HepG2 (cell line): ENCODE measurements around the gene TNRC18. TPM values are rescaled to one million over a fixed set of nuclear protein-coding genes. Genes with fewer than 3 reads are reported as not detected.

Experiments
- ELF1 ChIP-seq: sonication (generic); formaldehyde crosslinking; IDR thresholded peaks from 2 replicates; pipeline ENCODE4 v1.4.0; 2020; ENCODE audit warnings: missing genetic modification reagents
- ERF ChIP-seq: IDR thresholded peaks from 2 replicates; pipeline ENCODE4 v1.6.1; 2018; ENCODE audit warnings: missing biosample characterization, missing genetic modification reagents
- GABPB1 ChIP-seq: IDR thresholded peaks from 2 replicates; pipeline ENCODE4 v1.6.1; 2016; ENCODE audit warnings: mild to moderate bottlenecking, missing genetic modification reagents, moderate library complexity, missing compliant biosample characterization
- HNRNPL ChIP-seq: fragments of 200-400 bp; formaldehyde crosslinking; IDR thresholded peaks from 2 replicates; pipeline ENCODE4 v1.6.1; 2017; ENCODE audit warnings: mild to moderate bottlenecking, low read depth, low read length
- HOXA5 ChIP-seq: sonication (generic); formaldehyde crosslinking; IDR thresholded peaks from 2 replicates; pipeline ENCODE4 v1.4.0; 2020; ENCODE audit warnings: missing genetic modification reagents
- KDM2A ChIP-seq: sonication (generic); formaldehyde crosslinking; IDR thresholded peaks from 2 replicates; pipeline ENCODE4 v1.4.0; 2020; ENCODE audit warnings: low read depth, missing genetic modification reagents, borderline replicate concordance
- MAZ ChIP-seq, 2 experiments: sonication (generic) in 1 of 2; formaldehyde crosslinking in 1 of 2; IDR thresholded peaks; 2 replicates each; pipeline versions ENCODE4 v1.5.0 to v1.6.1; 2012 to 2020; ENCODE audit warnings: low read depth in 2 of 2, mild to moderate bottlenecking in 2 of 2, borderline replicate concordance in 1 of 2, improper control_type of control experiment in 1 of 2, low read length in 1 of 2, missing genetic modification reagents in 1 of 2, moderate library complexity in 1 of 2
- NONO ChIP-seq, 2 experiments: fragments of 450-650 bp in 1 of 2; sonication (generic) in 1 of 2; formaldehyde crosslinking in 1 of 2; IDR thresholded peaks in 1 of 2; conservative IDR thresholded peaks in 1 of 2; 2 replicates each; pipeline versions ENCODE4 v1.6.1 to v1.8.0; 2017 to 2022; ENCODE audit warnings: mild to moderate bottlenecking in 1 of 2, missing genetic modification reagents in 1 of 2, moderate library complexity in 1 of 2
- PCBP1 ChIP-seq: fragments of 200-400 bp; formaldehyde crosslinking; IDR thresholded peaks from 2 replicates; pipeline ENCODE4 v1.6.1; 2017; ENCODE audit warnings: mild to moderate bottlenecking, low read depth, low read length, borderline replicate concordance
- RFX1 ChIP-seq: fragments of 450-650 bp; IDR thresholded peaks from 2 replicates; pipeline ENCODE4 v1.6.1; 2017
- RFX3 ChIP-seq: IDR thresholded peaks from 2 replicates; pipeline ENCODE4 v1.6.1; 2016; ENCODE audit warnings: missing biosample characterization, missing genetic modification reagents
- SRF ChIP-seq: IDR thresholded peaks from 2 replicates; pipeline ENCODE4 v1.6.1; 2011; ENCODE audit warnings: mild to moderate bottlenecking, low read depth, low read length, moderate library complexity
- SRSF1 ChIP-seq: fragments of 200-400 bp; formaldehyde crosslinking; optimal IDR thresholded peaks from 2 replicates; pipeline ENCODE3; 2017; ENCODE audit warnings: mild to moderate bottlenecking, low read depth, low read length, moderate library complexity
- ZBTB7B ChIP-seq: sonication (generic); formaldehyde crosslinking; IDR thresholded peaks from 2 replicates; pipeline ENCODE4 v1.4.0; 2020; ENCODE audit warnings: missing genetic modification reagents
- ZFX ChIP-seq: sonication (generic); formaldehyde crosslinking; IDR thresholded peaks from 2 replicates; pipeline ENCODE4 v1.4.0; 2020; ENCODE audit warnings: mild to moderate bottlenecking, low read depth, missing genetic modification reagents, moderate library complexity
- ZMYM3 ChIP-seq: sonication (generic); formaldehyde crosslinking; IDR thresholded peaks from 2 replicates; pipeline ENCODE4 v1.5.1; 2020; ENCODE audit warnings: mild to moderate bottlenecking, missing genetic modification reagents
- ZNF7 ChIP-seq: IDR thresholded peaks from 2 replicates; pipeline ENCODE4 v1.6.1; 2016; ENCODE audit warnings: missing biosample characterization, missing genetic modification reagents
- polyA plus RNA-seq, 8 experiments: library from polyadenylated mRNA; depleted of rRNA in 3 of 8; stranded (reverse) in 7 of 8; unstranded in 1 of 8; fragments of >200 nt; fragmentation: Illumina TruSeq in 4 of 8; extraction: Trizol in 4 of 8; gene quantifications; 2 replicates each; pipeline versions ENCODE4 v1.2.1 to v1.2.3, GENCODE V29; 2011 to 2016; ENCODE audit warnings: low read depth in 4 of 8, missing spikeins in 1 of 8, mixed read lengths in 1 of 8; ENCODE audit not compliant: insufficient read depth in 1 of 8
- total RNA-seq, 5 experiments: library from RNA; depleted of rRNA; stranded (reverse); fragments of >200 nt; fragmentation: Illumina TruSeq; extraction: Trizol; gene quantifications; 2 replicates each; pipeline ENCODE4 v1.2.3, GENCODE V29; 2016; ENCODE audit warnings: low read depth in 1 of 5
- TF ChIP-seq, protein P1 (sequence below): sonication (generic); formaldehyde crosslinking; IDR thresholded peaks from 2 replicates; pipeline ENCODE4 v1.9.0; 2022; ENCODE audit warnings: missing genetic modification reagents, mild to moderate bottlenecking, borderline replicate concordance
- TF ChIP-seq, protein P2 (sequence below): fragments of 450-650 bp; IDR thresholded peaks from 2 replicates; pipeline ENCODE4 v1.6.1; 2017; ENCODE audit warnings: mild to moderate bottlenecking
- TF ChIP-seq, protein P3 (sequence below): sonication (generic); formaldehyde crosslinking; IDR thresholded peaks from 2 replicates; pipeline ENCODE4 v1.4.0; 2020; ENCODE audit warnings: missing genetic modification reagents
- TF ChIP-seq, protein P4 (sequence below): IDR thresholded peaks from 2 replicates; pipeline ENCODE4 v1.6.1; 2018; ENCODE audit warnings: missing genetic modification reagents, mild to moderate bottlenecking, missing compliant biosample characterization

Gene TNRC18
- total and polyA plus RNA-seq, 2 of the 13 experiments (the other 11 are each of a cell fraction or from before 2014, with no cell fraction given): 11.7 to 17.4 TPM

DNA sequence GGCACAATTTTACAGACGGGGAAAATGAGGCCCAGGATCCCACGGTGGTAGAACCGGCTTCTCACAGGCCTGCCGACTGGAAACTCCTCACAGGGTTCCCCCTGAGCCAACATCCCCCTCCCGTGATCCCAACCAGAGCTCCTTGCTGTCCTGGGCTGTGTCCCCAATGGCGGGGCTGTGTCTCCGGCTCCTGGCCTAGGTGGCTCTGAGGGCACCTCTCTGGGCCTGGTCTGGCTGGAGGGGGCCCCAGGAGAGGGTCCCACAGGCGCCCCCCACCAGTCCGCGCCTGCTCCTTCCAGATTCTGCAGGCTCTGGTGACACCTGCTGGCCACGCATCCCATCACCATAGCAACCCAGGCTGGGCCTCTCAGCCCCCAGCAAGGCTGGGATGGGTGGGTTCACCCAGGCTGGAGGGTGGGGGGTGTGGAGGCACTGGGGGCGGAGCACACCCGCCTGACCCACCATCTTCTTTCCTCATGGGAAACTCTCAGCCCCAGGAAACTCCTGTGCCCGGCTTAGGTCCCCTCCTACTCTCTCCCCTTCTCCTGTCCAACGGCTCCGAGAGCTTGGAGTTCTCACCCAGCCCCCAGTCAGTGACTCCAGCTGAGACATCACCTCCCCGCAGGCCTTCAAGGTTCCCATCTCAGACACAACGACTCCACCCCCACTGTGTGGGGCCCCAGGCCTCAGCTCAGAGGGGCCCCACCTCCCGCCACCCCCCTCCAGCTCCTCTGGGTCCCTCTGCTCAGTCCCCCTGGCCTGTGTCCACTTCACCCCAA lies 27.1 kb upstream of the TNRC18 start (continued):
- TF ChIP-seq, protein P1, sequence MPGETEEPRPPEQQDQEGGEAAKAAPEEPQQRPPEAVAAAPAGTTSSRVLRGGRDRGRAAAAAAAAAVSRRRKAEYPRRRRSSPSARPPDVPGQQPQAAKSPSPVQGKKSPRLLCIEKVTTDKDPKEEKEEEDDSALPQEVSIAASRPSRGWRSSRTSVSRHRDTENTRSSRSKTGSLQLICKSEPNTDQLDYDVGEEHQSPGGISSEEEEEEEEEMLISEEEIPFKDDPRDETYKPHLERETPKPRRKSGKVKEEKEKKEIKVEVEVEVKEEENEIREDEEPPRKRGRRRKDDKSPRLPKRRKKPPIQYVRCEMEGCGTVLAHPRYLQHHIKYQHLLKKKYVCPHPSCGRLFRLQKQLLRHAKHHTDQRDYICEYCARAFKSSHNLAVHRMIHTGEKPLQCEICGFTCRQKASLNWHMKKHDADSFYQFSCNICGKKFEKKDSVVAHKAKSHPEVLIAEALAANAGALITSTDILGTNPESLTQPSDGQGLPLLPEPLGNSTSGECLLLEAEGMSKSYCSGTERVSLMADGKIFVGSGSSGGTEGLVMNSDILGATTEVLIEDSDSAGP: peak; percentile 50; the same call in 1 of the 2 replicates
- TF ChIP-seq ZMYM3 (CRISPR knock-in tag): no peak
- TF ChIP-seq KDM2A (CRISPR knock-in tag): peak; percentile 58
- TF ChIP-seq ZBTB7B (CRISPR knock-in tag): peak; percentile 89
- 0 out of 2 replicates have a peak, but pooled peaks have one; percentile 1 for TF ChIP-seq PCBP1
- TF ChIP-seq, protein P2, sequence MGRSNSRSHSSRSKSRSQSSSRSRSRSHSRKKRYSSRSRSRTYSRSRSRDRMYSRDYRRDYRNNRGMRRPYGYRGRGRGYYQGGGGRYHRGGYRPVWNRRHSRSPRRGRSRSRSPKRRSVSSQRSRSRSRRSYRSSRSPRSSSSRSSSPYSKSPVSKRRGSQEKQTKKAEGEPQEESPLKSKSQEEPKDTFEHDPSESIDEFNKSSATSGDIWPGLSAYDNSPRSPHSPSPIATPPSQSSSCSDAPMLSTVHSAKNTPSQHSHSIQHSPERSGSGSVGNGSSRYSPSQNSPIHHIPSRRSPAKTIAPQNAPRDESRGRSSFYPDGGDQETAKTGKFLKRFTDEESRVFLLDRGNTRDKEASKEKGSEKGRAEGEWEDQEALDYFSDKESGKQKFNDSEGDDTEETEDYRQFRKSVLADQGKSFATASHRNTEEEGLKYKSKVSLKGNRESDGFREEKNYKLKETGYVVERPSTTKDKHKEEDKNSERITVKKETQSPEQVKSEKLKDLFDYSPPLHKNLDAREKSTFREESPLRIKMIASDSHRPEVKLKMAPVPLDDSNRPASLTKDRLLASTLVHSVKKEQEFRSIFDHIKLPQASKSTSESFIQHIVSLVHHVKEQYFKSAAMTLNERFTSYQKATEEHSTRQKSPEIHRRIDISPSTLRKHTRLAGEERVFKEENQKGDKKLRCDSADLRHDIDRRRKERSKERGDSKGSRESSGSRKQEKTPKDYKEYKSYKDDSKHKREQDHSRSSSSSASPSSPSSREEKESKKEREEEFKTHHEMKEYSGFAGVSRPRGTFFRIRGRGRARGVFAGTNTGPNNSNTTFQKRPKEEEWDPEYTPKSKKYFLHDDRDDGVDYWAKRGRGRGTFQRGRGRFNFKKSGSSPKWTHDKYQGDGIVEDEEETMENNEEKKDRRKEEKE: no peak
- TF ChIP-seq HNRNPL: 0 out of 2 replicates have a peak, but pooled peaks have one; percentile 45
- TF ChIP-seq ZFX (CRISPR knock-in tag): peak; percentile 27; the same call in 1 of the 2 replicates
- 0 out of 2 replicates have a peak, but pooled peaks have one; percentile 37 for TF ChIP-seq ERF (CRISPR knock-in tag)
- 0 out of 2 replicates have a peak, but pooled peaks have one; percentile 11 for TF ChIP-seq SRF
- TF ChIP-seq ELF1 (CRISPR knock-in tag): no peak
- no peak for TF ChIP-seq NONO (IDR thresholded peaks at IDR 0.05)
- TF ChIP-seq NONO (CRISPR knock-in tag; conservative IDR thresholded peaks at IDR 0.05): 0 out of 2 replicates have a peak, but pooled peaks have one; percentile 19
- TF ChIP-seq RFX1: peak; percentile 77
- TF ChIP-seq, protein P3, sequence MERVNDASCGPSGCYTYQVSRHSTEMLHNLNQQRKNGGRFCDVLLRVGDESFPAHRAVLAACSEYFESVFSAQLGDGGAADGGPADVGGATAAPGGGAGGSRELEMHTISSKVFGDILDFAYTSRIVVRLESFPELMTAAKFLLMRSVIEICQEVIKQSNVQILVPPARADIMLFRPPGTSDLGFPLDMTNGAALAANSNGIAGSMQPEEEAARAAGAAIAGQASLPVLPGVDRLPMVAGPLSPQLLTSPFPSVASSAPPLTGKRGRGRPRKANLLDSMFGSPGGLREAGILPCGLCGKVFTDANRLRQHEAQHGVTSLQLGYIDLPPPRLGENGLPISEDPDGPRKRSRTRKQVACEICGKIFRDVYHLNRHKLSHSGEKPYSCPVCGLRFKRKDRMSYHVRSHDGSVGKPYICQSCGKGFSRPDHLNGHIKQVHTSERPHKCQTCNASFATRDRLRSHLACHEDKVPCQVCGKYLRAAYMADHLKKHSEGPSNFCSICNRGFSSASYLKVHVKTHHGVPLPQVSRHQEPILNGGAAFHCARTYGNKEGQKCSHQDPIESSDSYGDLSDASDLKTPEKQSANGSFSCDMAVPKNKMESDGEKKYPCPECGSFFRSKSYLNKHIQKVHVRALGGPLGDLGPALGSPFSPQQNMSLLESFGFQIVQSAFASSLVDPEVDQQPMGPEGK (CRISPR knock-in tag): peak; percentile 98
- TF ChIP-seq RFX3 (CRISPR knock-in tag): peak; percentile 87
- TF ChIP-seq, protein P4, sequence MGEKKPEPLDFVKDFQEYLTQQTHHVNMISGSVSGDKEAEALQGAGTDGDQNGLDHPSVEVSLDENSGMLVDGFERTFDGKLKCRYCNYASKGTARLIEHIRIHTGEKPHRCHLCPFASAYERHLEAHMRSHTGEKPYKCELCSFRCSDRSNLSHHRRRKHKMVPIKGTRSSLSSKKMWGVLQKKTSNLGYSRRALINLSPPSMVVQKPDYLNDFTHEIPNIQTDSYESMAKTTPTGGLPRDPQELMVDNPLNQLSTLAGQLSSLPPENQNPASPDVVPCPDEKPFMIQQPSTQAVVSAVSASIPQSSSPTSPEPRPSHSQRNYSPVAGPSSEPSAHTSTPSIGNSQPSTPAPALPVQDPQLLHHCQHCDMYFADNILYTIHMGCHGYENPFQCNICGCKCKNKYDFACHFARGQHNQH (CRISPR knock-in tag): no peak
- TF ChIP-seq ZNF7 (CRISPR knock-in tag): no peak
- peak; percentile 37; the same call in 1 of the 2 replicates for TF ChIP-seq GABPB1 (CRISPR knock-in tag)
- TF ChIP-seq MAZ (IDR thresholded peaks at IDR 0.05; ENCODE audit: borderline replicate concordance, low read depth, low read length): no peak
- TF ChIP-seq MAZ (CRISPR knock-in tag; IDR thresholded peaks at IDR 0.05; ENCODE audit: low read depth): peak; percentile 25; the same call in 1 of the 2 replicates
- TF ChIP-seq SRSF1: peak; percentile 83
- TF ChIP-seq HOXA5 (CRISPR knock-in tag): peak; percentile 35; the same call in 1 of the 2 replicates
